ENCODE measurements around the gene GFOD1.

Gene GFOD1

DNA sequence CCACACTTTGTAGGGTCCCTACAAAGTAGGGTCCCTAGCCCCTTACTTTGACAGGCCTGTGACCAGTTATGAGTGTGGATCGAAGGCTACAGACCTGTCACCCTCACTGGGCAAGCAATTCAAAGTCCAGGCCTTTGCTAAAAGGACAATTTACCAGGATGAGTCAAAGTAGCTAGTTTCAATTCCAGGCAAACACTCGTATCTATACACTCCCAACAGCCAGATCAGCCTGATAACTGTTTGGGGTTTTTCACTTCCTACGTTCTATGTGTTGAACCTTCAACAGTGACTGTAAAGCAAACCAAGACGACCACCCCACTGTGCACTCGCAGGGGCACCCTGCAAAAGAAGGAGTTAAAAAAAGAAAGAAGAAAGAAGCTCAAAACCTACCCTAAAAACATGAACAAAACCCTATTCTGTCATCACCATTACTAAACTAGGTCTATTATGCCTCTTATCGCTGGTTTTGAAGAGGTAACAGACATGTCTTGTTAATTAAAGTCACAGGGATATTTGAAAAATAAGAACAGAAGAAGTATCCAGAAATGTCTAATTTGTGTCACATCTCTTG, 3.2 kb downstream of the GFOD1 start:
- no peak for DNase-seq (ENCODE audit: low read depth)
- no peak overlapping the region for H3K9ac ChIP-seq (ENCODE audit: low read length)
- no peak overlapping the region for H3K4me3 ChIP-seq (ENCODE audit: low read length)
- H3K9me3 ChIP-seq (ENCODE audit: control insufficient read depth, low read length): no peaks in the 10 kb centered on the region
- H3K4me1 ChIP-seq (ENCODE audit: control insufficient read depth, insufficient read depth, low read length): peaks cover 12% of the 10 kb centered on the region
- no peaks in the 10 kb centered on the region for H3K27me3 ChIP-seq (replicated peaks; ENCODE audit: control insufficient read depth, insufficient read depth, low read length)
- no peaks in the 10 kb centered on the region for H3K36me3 ChIP-seq (ENCODE audit: control insufficient read depth, insufficient read depth, low read length, severe bottlenecking)

DNA sequence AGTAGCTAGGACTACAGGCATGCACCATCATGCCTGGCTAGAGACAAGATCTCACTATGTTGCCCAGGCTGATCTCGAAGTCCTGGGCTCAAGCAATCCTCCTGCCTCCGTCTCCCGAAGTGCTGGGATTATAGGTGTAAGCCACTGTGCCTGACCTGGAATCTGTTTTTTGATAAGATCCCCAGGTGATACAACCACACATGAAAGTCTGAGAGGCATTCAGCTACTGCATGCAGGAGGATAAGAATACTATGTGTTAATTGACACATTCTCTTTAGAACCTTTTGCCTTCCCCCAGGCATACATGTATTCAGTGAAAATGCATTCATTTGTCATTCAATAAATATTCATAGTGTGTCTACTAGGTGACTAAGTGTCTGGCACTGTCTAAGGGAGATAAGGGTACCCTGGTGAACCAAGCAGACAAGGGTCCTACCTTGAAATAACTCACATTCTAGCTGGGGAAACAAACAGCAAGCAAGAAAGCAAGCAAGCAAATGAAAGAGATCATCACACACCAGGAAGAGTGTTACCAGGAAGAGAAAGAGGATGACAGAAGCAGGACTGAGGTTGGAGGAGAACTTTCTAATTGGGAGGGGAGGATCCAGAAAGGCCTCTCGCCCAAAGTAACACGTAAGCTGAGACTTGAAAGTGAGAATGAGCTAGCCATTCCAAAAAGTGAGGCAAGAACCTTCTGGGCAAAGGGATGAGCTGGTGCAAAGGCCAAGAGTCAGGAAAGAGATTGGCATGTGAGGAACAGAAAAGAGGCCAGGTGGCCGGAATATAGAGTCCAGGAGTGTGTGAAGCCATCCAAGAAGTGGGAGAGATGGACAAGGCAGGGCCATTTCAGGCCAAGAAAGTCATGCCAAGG, 6.5 kb downstream of the GFOD1 start:
- Histone ChIP-seq H3K4me3 (ENCODE audit: low read length) (no peak overlapping the region), H3K9me3 (ENCODE audit: control insufficient read depth, low read length) (no peaks in the 10 kb centered on the region), H3K4me1 (ENCODE audit: control insufficient read depth, insufficient read depth, low read length) (peaks cover 7% of the 10 kb centered on the region), H3K9ac (ENCODE audit: low read length) (no peak overlapping the region), H3K27me3 (replicated peaks; ENCODE audit: control insufficient read depth, insufficient read depth, low read length) (no peaks in the 10 kb centered on the region), H3K36me3 (ENCODE audit: control insufficient read depth, insufficient read depth, low read length, severe bottlenecking) (no peaks in the 10 kb centered on the region)
- no peak for DNase-seq (ENCODE audit: low read depth)

DNA sequence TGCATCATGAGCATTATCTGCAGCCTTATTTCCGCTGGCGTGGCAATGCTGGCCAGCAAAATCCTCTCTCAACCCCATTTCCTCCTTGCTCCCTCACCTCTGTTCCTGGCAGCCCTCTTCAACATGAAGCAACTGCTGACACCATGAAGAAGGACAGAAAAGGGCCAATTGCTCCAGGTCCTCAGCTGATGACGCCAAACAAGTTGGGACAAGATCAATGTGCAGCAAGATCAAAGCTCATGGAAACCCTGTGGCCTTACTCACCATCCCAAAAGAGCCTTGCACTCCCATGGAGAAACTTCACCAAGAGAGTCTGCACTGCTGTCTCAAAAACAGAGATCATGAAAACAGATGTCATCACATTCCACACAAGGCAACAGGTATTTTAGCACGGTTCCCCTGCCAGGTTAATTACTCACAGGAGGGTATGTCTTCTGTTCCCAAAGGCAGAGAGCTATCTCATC, 7.4 kb downstream of the GFOD1 start:
- Histone ChIP-seq H3K4me3 (ENCODE audit: low read length) (no peak overlapping the region), H3K27me3 (replicated peaks; ENCODE audit: control insufficient read depth, insufficient read depth, low read length) (no peaks in the 10 kb centered on the region), H3K36me3 (ENCODE audit: control insufficient read depth, insufficient read depth, low read length, severe bottlenecking) (no peaks in the 10 kb centered on the region), H3K4me1 (ENCODE audit: control insufficient read depth, insufficient read depth, low read length) (peaks cover 7% of the 10 kb centered on the region), H3K9me3 (ENCODE audit: control insufficient read depth, low read length) (no peaks in the 10 kb centered on the region), H3K9ac (ENCODE audit: low read length) (no peak overlapping the region)
- no peak for DNase-seq (ENCODE audit: low read depth)

DNA sequence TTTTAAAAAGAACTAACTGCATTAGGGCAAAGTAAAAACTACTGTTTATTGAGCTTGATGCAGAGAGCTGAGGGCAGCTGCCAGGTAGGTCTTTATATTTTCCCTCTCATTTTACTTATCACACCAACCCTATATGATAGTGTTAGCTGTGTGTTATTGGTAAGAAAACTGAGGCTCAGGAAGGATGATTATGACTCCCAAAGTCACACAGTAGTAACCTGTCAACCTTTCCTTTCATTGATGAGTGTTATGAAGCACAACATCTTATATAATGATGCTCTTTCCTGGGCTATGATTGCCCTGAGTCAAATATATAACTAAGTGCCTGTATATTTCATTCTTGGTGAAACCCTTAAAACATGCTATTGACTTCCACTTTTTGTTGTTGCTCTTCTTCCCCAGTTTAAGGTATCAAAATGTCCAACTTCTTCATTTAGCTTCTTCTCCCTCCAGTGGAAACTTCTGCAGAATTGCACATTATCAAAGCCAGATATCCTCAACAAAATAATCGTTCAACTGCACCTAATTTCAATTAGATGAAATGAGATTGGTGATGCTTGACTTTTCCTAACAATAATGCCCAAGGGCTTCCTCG, 8.1 kb downstream of the GFOD1 start:
- Histone ChIP-seq H3K27me3 (replicated peaks; ENCODE audit: control insufficient read depth, insufficient read depth, low read length) (no peaks in the 10 kb centered on the region), H3K4me3 (ENCODE audit: low read length) (no peak overlapping the region), H3K36me3 (ENCODE audit: control insufficient read depth, insufficient read depth, low read length, severe bottlenecking) (no peaks in the 10 kb centered on the region), H3K4me1 (ENCODE audit: control insufficient read depth, insufficient read depth, low read length) (peaks cover 12% of the 10 kb centered on the region), H3K9ac (ENCODE audit: low read length) (no peak overlapping the region), H3K9me3 (ENCODE audit: control insufficient read depth, low read length) (no peaks in the 10 kb centered on the region)
- no peak for DNase-seq (ENCODE audit: low read depth)

DNA sequence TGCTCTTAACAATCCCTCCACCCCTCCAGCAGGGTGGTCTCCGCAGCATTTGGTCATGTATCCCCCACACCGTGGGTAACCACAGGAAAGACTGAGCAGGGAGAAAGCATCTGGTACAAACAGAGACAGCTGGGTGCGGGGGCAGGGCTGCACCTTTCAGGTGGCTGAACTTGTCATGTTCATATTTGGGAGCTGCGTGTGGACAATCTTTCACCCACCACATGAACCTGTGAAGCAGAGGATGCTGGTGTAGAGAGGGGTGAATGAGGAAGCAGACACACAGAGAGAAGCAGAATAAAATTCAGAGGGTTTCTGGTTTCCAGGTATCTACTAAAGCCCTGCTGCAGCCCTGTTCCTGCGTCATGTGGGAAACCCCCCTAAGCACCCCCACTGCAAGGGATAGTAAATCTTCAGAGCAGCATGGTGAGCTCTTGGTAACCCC, 8.9 kb downstream of the GFOD1 start:
- H3K36me3 ChIP-seq (ENCODE audit: control insufficient read depth, insufficient read depth, low read length, severe bottlenecking): no peaks in the 10 kb centered on the region
- H3K27me3 ChIP-seq (replicated peaks; ENCODE audit: control insufficient read depth, insufficient read depth, low read length): no peaks in the 10 kb centered on the region
- no peak overlapping the region for H3K9ac ChIP-seq (ENCODE audit: low read length)
- DNase-seq (ENCODE audit: low read depth): no peak
- no peak overlapping the region for H3K4me3 ChIP-seq (ENCODE audit: low read length)
- peaks cover 12% of the 10 kb centered on the region for H3K4me1 ChIP-seq (ENCODE audit: control insufficient read depth, insufficient read depth, low read length)
- H3K9me3 ChIP-seq (ENCODE audit: control insufficient read depth, low read length): no peaks in the 10 kb centered on the region

DNA sequence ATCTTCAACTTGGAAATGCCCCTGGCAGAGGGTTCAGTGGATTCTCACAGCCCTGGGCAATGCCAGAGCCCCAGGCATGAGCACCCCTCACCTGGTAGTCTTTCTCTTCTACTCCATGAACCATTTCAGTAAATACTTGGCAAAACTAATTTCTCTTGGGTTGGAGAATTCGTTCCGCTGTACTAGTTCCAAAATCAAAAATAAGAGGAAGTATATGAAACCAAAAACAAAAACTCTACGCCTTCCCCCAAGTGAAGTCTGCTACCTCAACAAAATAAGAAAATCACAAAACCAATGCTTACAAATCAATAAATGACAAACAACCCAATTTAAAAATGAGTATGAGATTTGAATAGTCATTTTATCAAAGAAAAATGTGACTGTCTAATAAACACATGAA, 12.6 kb downstream of the GFOD1 start:
- no peaks in the 10 kb centered on the region for H3K36me3 ChIP-seq (ENCODE audit: control insufficient read depth, insufficient read depth, low read length, severe bottlenecking)
- H3K4me1 ChIP-seq (ENCODE audit: control insufficient read depth, insufficient read depth, low read length): peaks cover 5% of the 10 kb centered on the region
- H3K4me3 ChIP-seq (ENCODE audit: low read length): no peak overlapping the region
- H3K9me3 ChIP-seq (ENCODE audit: control insufficient read depth, low read length): no peaks in the 10 kb centered on the region
- no peak overlapping the region for H3K9ac ChIP-seq (ENCODE audit: low read length)
- DNase-seq (ENCODE audit: low read depth): no peak
- no peaks in the 10 kb centered on the region for H3K27me3 ChIP-seq (replicated peaks; ENCODE audit: control insufficient read depth, insufficient read depth, low read length)

DNA sequence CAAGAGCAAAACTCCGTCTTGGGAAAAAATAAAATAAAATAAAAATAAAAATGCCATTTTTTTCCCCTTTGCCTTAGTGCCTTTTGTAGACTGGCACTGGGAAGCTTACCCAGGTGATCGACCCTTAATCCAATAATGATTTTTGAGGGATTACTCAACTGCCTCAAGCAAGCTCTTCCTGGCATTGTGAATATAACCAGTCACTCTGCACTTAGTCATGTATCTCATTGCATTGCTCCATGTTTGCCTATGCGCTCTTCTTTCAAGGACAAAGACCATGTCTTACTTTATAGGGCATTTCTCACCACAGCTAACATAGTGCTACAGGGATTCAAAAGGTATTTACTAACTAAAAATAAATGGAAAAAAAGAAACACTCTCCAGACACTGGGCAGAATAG, 13.0 kb downstream of the GFOD1 start:
- Histone ChIP-seq H3K4me3 (ENCODE audit: low read length) (no peak overlapping the region), H3K27me3 (replicated peaks; ENCODE audit: control insufficient read depth, insufficient read depth, low read length) (no peaks in the 10 kb centered on the region), H3K36me3 (ENCODE audit: control insufficient read depth, insufficient read depth, low read length, severe bottlenecking) (no peaks in the 10 kb centered on the region), H3K4me1 (ENCODE audit: control insufficient read depth, insufficient read depth, low read length) (peaks cover 5% of the 10 kb centered on the region), H3K9ac (ENCODE audit: low read length) (no peak overlapping the region), H3K9me3 (ENCODE audit: control insufficient read depth, low read length) (no peaks in the 10 kb centered on the region)
- no peak for DNase-seq (ENCODE audit: low read depth)

DNA sequence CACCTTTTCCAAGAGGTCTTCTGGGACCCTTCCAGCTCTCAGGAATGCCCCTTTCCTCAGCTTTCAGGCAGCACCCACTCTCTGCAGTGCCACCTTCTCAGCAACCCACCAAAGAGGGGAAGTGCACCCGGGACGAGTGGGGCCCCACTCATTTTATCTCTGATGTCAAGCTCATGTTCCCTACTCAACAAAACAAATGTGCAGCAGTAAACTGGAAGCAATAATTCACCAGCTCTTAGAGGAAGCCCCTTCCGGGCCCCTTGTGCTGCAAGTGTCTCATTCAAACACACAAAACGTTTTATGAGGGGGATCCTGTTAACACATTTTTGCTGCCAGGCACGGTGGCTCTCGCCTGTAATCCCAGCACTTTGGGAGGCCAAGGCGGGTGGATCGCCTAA, 13.6 kb downstream of the GFOD1 start:
- peaks cover 2% of the 10 kb centered on the region for H3K36me3 ChIP-seq (ENCODE audit: control insufficient read depth, insufficient read depth, low read length, severe bottlenecking)
- H3K9ac ChIP-seq (ENCODE audit: low read length): no peak overlapping the region
- no peaks in the 10 kb centered on the region for H3K27me3 ChIP-seq (replicated peaks; ENCODE audit: control insufficient read depth, insufficient read depth, low read length)
- H3K4me1 ChIP-seq (ENCODE audit: control insufficient read depth, insufficient read depth, low read length): peaks cover 5% of the 10 kb centered on the region
- no peak for DNase-seq (ENCODE audit: low read depth)
- H3K9me3 ChIP-seq (ENCODE audit: control insufficient read depth, low read length): peaks cover 2% of the 10 kb centered on the region
- H3K4me3 ChIP-seq (ENCODE audit: low read length): no peak overlapping the region

DNA sequence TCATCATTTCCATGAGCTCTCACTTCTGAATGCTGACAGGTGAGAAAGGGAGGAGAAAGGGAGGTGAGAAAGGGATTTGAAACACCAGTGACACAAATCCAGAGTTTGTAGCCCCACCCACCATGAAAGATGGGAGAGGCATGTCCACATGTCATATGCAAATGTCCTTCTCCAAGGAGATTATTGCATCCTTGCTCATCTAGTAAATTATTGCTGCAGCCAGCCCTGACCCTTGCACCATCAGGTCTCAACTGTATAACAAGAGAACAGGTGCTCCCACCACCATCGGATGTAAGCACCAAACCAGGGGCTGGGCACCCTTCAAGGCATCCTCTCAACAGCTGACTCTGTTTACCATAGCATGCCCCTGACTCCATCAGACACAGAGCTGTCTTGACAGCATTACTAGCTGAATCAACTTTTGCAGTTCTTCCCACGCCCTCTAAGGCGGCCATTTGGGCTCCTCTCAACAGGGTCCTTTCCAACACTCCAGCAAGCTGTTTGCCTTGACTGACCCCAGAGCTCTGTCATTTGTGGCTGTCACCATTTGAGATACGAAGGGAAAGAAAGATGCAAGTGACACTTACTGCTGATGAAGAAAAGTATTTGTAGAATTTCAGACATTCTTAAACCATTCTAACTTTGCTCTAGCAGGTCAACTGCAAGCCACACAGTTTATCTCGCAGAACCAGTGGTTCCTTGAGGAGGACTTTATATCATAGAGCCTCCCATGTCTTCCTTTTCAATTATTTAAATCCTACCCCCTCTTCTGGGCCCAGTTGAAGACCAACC, 14.2 kb downstream of the GFOD1 start:
- Histone ChIP-seq H3K27me3 (replicated peaks; ENCODE audit: control insufficient read depth, insufficient read depth, low read length) (no peaks in the 10 kb centered on the region), H3K9ac (ENCODE audit: low read length) (no peak overlapping the region), H3K4me3 (ENCODE audit: low read length) (no peak overlapping the region), H3K9me3 (ENCODE audit: control insufficient read depth, low read length) (peaks cover 8% of the 10 kb centered on the region), H3K36me3 (ENCODE audit: control insufficient read depth, insufficient read depth, low read length, severe bottlenecking) (peaks cover 2% of the 10 kb centered on the region), H3K4me1 (ENCODE audit: control insufficient read depth, insufficient read depth, low read length) (peaks cover 5% of the 10 kb centered on the region)
- DNase-seq (ENCODE audit: low read depth): no peak

DNA sequence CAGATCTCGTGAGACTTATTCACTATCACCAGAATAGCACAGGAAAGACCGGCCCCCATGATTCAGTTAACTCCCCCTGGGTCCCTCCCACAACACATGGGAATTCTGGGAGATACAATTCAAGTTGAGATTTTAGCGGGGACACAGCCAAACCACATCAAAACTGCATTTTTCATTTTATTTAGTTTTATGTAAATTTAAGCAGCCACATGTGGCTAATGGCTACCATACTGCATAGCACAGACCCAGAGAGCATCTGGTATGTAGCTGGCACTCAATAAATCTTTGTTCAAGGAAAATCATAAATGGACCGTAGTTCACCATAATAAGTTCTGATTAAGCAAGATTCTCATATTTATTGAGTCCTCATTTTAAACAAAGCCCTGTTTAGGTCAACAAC, 15.3 kb downstream of the GFOD1 start:
- H3K9me3 ChIP-seq (ENCODE audit: control insufficient read depth, low read length): peaks cover 9% of the 10 kb centered on the region
- peaks cover 2% of the 10 kb centered on the region for H3K36me3 ChIP-seq (ENCODE audit: control insufficient read depth, insufficient read depth, low read length, severe bottlenecking)
- H3K4me3 ChIP-seq (ENCODE audit: low read length): no peak overlapping the region
- H3K27me3 ChIP-seq (replicated peaks; ENCODE audit: control insufficient read depth, insufficient read depth, low read length): no peaks in the 10 kb centered on the region
- no peak overlapping the region for H3K9ac ChIP-seq (ENCODE audit: low read length)
- DNase-seq (ENCODE audit: low read depth): no peak
- peaks cover 5% of the 10 kb centered on the region for H3K4me1 ChIP-seq (ENCODE audit: control insufficient read depth, insufficient read depth, low read length)

DNA sequence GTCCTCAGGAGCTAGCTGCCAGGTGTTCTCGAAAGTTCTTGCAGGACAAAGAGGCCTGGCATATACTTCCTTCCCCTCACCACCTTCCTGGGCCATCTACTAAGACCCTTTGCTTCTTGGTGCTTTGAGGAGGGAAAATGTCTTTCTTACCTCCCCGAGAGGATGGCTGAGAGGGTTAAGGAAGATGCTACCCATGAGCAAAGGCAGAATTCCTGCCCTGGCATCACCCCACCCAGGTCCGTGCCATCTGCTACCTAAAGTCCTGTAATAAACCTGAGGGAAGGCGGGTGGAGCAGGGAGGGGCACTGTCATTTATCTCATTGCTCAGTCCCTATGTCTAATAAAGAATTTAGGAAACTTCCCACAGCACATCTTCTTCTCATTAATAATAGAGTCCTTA, 16.2 kb downstream of the GFOD1 start:
- Histone ChIP-seq H3K9me3 (ENCODE audit: control insufficient read depth, low read length) (peaks cover 9% of the 10 kb centered on the region), H3K4me1 (ENCODE audit: control insufficient read depth, insufficient read depth, low read length) (peaks cover 5% of the 10 kb centered on the region), H3K27me3 (replicated peaks; ENCODE audit: control insufficient read depth, insufficient read depth, low read length) (no peaks in the 10 kb centered on the region), H3K4me3 (ENCODE audit: low read length) (no peak overlapping the region), H3K9ac (ENCODE audit: low read length) (no peak overlapping the region), H3K36me3 (ENCODE audit: control insufficient read depth, insufficient read depth, low read length, severe bottlenecking) (peaks cover 2% of the 10 kb centered on the region)
- DNase-seq (ENCODE audit: low read depth): no peak
